ENCODE measurements around the gene RNF144B.
"Not testable (repeated sequence)": the region's sequence is repeated elsewhere in the genome, so short reads cannot be mapped to it uniquely, and the experiment has no call there.

DNA sequence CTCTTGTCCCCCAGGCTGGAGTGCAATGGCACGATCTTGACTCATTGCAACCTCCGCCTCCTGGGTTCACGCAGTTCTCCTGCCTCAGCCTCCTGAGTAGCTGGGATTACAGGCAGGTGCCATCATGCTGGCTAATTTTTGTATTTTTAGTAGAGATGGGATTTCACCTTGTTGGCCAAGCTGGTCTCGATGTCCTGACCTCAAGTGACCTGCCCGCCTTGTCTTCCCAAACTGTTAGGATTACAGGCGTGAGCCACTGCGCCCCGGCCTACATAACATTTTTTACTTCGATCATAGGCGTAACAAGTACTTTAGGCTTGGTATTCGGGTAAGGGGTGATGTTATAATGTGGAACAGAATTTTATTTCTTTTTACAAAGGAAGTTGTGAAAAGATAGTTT lies 22.5 kb downstream of the RNF144B start:
- TF ChIP-seq POLR2A, TAF1 (IDR thresholded peaks at IDR 0.05; ENCODE audit: low read depth, low read length): not testable (repeated sequence)

Measured in GM12891 (cell line).